ENCODE measurements around the gene CA9. TPM values are rescaled to one million over a fixed set of nuclear protein-coding genes. Genes with fewer than 3 reads are reported as not detected.

CA9 gene
- total RNA-seq, 1 donor from 2014 or later, result 0.82 TPM

- no peak for FAIRE-seq
- DNase-seq (ENCODE audit: low spot score in 2 of 2), result no peak
Measured at GRCh38 chr9:35689542-35690293, 16.0 kb downstream of the CA9 start, which contains the start of gene TPM2. Gene TPM2, minus strand, starts transcription at chr9:35689925. Its CDS starts 108 bp downstream, at chr9:35689817.

GRCh38 chr9:35690294-35690613, 16.5 kb downstream of the CA9 start:
- FAIRE-seq (no peak), DNase-seq (ENCODE audit: low spot score in 2 of 2) (no peak)

GRCh38 chr9:35690614-35691333, 17.0 kb downstream of the CA9 start:
- no peak for FAIRE-seq
- peak; percentile 70 to 74 for DNase-seq (ENCODE audit: low spot score in 2 of 2)

DNA sequence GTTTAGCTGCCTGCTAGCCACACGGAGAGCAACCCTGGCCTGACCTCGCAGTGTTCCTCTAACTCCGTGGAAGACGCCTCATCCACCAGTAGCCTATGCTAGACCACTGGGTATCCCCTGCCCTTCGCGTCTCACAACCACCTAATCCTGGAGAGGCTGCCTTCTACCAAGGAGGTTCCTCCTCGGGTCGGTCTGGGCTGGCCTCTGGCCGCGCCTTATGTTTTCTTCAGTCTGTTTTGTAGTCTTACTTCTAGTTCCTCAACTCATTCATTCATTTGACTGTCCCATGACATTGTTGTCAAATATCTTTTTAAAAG, 17.6 kb downstream of the CA9 start:
- FAIRE-seq, result no peak
- no peak for DNase-seq (ENCODE audit: low spot score in 2 of 2)

GRCh38 chr9:35691757-35692301, 18.1 kb downstream of the CA9 start:
- FAIRE-seq (no peak), DNase-seq (ENCODE audit: low spot score in 2 of 2) (no peak)

DNA sequence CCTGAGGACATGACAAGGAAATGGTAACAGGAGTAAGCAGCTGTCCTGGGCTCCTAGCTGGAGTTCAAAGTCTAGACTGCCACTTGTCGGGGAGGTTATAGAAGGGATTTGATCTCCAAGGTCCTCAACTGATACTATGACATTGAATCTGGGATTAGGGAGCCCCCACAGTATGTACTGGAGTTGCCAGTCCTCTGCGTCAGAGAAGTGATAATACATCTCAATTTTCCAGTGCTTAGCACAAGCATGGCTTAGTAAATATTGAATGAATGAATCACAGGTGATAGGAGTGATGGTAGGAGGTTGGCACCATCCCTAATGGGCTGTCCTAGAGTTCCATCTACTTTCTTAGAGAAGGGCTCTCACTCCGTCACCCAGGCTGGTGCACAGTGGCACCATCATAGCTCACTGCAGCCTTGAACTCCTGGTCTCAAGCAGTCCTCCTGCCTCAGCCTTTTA, 22.2 kb downstream of the CA9 start:
- no peak for FAIRE-seq
- no peak for DNase-seq (ENCODE audit: low spot score in 2 of 2)

- no peak for FAIRE-seq
- peak in 1 of 2 donors; percentile 68 for DNase-seq (ENCODE audit: low spot score in 2 of 2)
Measured at GRCh38 chr9:35696520-35697215, 22.9 kb downstream of the CA9 start.

- DNase-seq (ENCODE audit: low spot score in 2 of 2), result no peak
- FAIRE-seq, result no peak
Measured at GRCh38 chr9:35697486-35697885, 23.8 kb downstream of the CA9 start.

DNA sequence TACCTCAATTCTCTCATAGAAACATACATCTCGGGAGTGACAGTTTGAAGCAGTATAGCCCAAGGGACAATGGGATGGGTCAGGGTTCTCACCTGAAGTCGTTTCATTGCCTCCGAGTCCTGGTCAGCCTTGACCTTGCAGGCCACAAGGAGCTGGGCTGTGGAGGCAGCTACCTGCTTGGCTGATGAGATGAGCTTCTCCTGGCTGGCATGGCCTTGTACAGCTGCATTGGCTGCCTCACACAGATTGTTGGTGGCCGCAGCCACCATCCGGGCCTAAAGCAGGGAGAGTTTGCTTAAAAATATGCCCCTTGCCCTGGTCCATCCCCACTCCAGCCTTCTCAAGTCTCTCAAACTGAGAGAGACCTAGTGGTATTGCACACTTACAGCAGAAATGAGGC, 24.5 kb downstream of the CA9 start:
- DNase-seq (ENCODE audit: low spot score in 2 of 2) (no peak), FAIRE-seq (no peak)

DNA sequence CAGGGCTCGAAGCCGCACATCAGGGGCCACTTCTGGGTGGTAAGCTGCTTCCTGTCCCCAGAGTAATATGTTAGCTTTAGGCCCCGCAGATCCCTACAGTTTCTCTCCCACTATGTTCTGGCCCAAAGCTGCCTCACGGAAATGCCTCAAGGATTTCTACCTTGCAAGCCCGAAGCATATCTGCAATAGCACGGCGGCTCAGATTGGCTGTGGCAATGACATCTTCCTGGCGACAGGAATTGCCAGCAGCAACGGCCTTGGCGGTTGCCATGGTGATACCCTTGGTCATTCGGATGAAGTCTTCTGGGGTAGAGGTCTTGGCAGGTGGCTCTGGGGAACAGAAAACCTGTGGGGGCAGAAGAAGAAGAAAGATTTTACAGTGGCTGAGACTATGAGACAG, 26.3 kb downstream of the CA9 start:
- FAIRE-seq (no peak), DNase-seq (ENCODE audit: low spot score in 2 of 2) (no peak)

DNA sequence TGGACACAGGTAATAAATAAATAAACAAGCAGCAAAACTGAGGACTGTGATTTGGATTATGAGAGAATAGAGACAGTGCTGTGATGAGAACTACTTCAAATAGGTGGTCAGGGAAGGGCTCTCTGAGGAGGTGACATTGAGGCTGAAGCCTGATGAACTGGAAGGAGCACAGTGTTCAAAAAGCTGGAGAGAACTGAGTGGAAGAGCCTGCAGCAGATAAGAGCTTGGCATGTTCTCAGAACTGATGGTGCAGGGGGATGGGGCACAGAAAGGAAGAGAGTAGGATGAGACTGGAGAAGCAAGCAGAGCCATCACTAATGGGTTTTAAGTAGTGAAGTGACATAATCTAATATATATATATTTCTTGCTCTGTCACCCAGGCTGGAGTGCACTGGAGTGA, 27.2 kb downstream of the CA9 start:
- no peak for FAIRE-seq
- DNase-seq (ENCODE audit: low spot score in 2 of 2), result no peak

- no peak for FAIRE-seq
- no peak for DNase-seq (ENCODE audit: low spot score in 2 of 2)
Measured at GRCh38 chr9:35702696-35703095, 29.0 kb downstream of the CA9 start.

- no peak for FAIRE-seq
- no peak for DNase-seq (ENCODE audit: low spot score in 2 of 2)
Measured at GRCh38 chr9:35703906-35704672, 30.4 kb downstream of the CA9 start.

- FAIRE-seq, result no peak
- no peak for DNase-seq (ENCODE audit: low spot score in 2 of 2)
Measured at GRCh38 chr9:35705372-35705771, 31.6 kb downstream of the CA9 start.

- DNase-seq (ENCODE audit: low spot score in 2 of 2) (no peak), FAIRE-seq (no peak)
Measured at GRCh38 chr9:35705836-35706430, 32.2 kb downstream of the CA9 start.

DNA sequence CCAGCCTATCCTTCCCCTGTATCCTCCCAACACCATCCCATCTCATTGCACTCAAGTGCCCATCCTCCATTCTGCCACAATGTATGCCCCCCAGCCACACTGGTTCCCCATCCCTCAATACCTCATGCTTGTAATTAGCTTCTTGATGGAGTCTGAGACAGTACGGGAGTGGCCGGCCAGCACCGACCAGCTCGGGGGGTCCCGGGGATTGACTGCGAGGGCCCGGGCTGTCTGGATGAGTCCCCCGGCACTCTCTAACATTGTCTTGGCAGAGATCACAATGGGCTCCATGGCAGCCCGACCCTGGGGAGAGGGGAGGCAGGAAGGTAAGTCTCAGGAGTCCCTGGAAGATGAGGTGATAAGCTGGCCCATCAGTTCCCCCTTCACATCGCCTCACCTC, 33.2 kb downstream of the CA9 start:
- FAIRE-seq, result no peak

GRCh38 chr9:35708146-35708545, 34.4 kb downstream of the CA9 start:
- no peak for FAIRE-seq
- DNase-seq (ENCODE audit: low spot score in 2 of 2), result no peak

More for the DNA sequence above, 33.2 kb downstream of the CA9 start:
- no peak for DNase-seq (ENCODE audit: low spot score in 2 of 2)

DNA sequence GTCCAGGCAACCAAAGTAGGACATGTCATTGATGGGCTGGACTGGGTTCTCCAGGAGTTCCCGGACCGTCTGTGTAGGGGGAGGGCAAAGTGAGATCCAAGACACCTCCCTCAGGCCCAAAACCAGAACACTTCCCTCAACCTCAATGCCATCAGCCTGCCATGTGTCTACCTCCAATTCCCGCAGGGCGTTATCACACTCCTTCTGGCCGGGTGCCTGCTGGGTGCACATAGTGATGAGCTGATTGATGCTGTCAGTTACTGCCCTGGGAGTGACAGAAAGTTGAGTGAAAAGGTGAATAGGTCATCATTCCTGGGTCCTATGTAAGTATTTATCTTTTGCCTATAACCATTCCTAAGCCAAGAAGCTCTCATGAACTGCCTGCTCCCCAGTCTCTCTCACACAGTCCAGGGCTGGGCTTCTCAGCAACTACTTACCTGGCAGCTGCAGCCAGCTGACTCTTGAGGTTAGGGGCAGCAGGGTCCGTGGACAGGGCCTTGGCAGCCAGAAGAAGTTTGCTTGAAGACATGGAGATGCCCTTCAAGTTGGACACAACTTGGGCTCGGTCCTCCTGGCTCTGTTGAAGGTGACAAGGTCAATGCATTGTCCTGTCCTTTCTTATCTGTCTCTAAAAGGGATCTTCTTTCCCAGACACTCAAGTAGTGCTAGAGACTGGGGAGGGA, 37.2 kb downstream of the CA9 start:
- DNase-seq (ENCODE audit: low spot score in 2 of 2) (no peak), FAIRE-seq (no peak)
